ENCODE results near the gene OR2T6.
"Not testable (repeated sequence)": the region's sequence is repeated elsewhere in the genome, so short reads cannot be mapped to it uniquely, and the experiment has no call there.

The OR2T6 gene

GRCh38 chr1:248433811-248434415, 58.4 kb downstream of the OR2T6 start:
- DNase-seq, result not testable (repeated sequence)

- DNase-seq, result not testable (repeated sequence)
Measured at GRCh38 chr1:248434913-248435312, 59.4 kb downstream of the OR2T6 start.

- not testable (repeated sequence) for DNase-seq
Measured at GRCh38 chr1:248436303-248436702, 60.8 kb downstream of the OR2T6 start.

- not testable (repeated sequence) for DNase-seq
Measured at GRCh38 chr1:248438668-248439067, 63.1 kb downstream of the OR2T6 start.

GRCh38 chr1:248439283-248439682, 63.7 kb downstream of the OR2T6 start:
- DNase-seq, result not testable (repeated sequence)
